ENCODE measurements around the gene CDHR5.

GRCh38 chr11:659532-660085, 34.9 kb upstream of the CDHR5 start:
- TF ChIP-seq CTCF (conservative IDR thresholded peaks at IDR 0.05 in 1 of 2, IDR thresholded peaks at IDR 0.05 in 1 of 2; ENCODE audit: extremely low read depth in 1 of 2, insufficient read depth in 1 of 2, low read depth in 1 of 2, low read length in 2 of 2) (no peak), EZH2 (IDR thresholded peaks at IDR 0.05; ENCODE audit: borderline replicate concordance, low read length) (no peak)
